SK-N-SH (cell line): ENCODE results near the gene SHKBP1.

ENCODE experiments used
- EP300 ChIP-seq, 2 experiments: IDR thresholded peaks; 2 replicates each; pipeline versions ENCODE4 v1.4.0 to v1.6.1; 2012; ENCODE audit warnings: borderline replicate concordance in 1 of 2, low read depth in 1 of 2, low read length in 1 of 2
- EZH2phosphoT487 ChIP-seq: fragments of 200-600 bp; sonication (generic); IDR thresholded peaks from 2 replicates; pipeline ENCODE4 v1.6.1; 2017; ENCODE audit warnings: low read depth, mixed run types, mild to moderate bottlenecking, antibody characterized with exemption, moderate library complexity, borderline replicate concordance
- FOXM1 ChIP-seq: IDR thresholded peaks from 2 replicates; pipeline ENCODE4 v1.4.0; 2012; ENCODE audit warnings: low read depth, mild to moderate bottlenecking
- MEF2A ChIP-seq: IDR thresholded peaks from 2 replicates; pipeline ENCODE4 v1.4.0; 2012; ENCODE audit warnings: low read depth, borderline replicate concordance
- POLR2AphosphoS5 ChIP-seq: IDR thresholded peaks from 2 replicates; pipeline ENCODE4 v1.6.1; 2012; ENCODE audit warnings: low read depth, low read length
- RCOR1 ChIP-seq: fragments of 150-350 bp; IDR thresholded peaks from 2 replicates; pipeline ENCODE4 v1.6.1; 2017; ENCODE audit warnings: antibody characterized with exemption, low read length
- RFX5 ChIP-seq: IDR thresholded peaks from 2 replicates; pipeline ENCODE4 v1.6.1; 2012; ENCODE audit warnings: mild to moderate bottlenecking, improper control_type of control experiment, low read length
- SIN3A ChIP-seq: IDR thresholded peaks from 2 replicates; pipeline ENCODE4 v1.6.1; 2012; ENCODE audit warnings: low read depth, mild to moderate bottlenecking, low read length, moderate library complexity, borderline replicate concordance
- TAF1 ChIP-seq: IDR thresholded peaks from 2 replicates; pipeline ENCODE4 v1.6.1; 2012; ENCODE audit warnings: low read depth, mild to moderate bottlenecking, low read length, moderate library complexity, borderline replicate concordance
- YY1 ChIP-seq: IDR thresholded peaks from 2 replicates; pipeline ENCODE4 v1.4.0; 2012; ENCODE audit warnings: low read depth, mild to moderate bottlenecking
- TF ChIP-seq, protein P1 (sequence below): fragments of 200-600 bp; sonication (generic); IDR thresholded peaks from 2 replicates; pipeline ENCODE4 v1.6.1; 2017; ENCODE audit warnings: antibody characterized with exemption, mild to moderate bottlenecking, moderate library complexity
- TF ChIP-seq, protein P2 (sequence below): fragments of 150-350 bp; IDR thresholded peaks from 2 replicates; pipeline ENCODE4 v1.6.1; 2017; ENCODE audit warnings: antibody characterized with exemption, low read length, low read depth, borderline replicate concordance

DNA sequence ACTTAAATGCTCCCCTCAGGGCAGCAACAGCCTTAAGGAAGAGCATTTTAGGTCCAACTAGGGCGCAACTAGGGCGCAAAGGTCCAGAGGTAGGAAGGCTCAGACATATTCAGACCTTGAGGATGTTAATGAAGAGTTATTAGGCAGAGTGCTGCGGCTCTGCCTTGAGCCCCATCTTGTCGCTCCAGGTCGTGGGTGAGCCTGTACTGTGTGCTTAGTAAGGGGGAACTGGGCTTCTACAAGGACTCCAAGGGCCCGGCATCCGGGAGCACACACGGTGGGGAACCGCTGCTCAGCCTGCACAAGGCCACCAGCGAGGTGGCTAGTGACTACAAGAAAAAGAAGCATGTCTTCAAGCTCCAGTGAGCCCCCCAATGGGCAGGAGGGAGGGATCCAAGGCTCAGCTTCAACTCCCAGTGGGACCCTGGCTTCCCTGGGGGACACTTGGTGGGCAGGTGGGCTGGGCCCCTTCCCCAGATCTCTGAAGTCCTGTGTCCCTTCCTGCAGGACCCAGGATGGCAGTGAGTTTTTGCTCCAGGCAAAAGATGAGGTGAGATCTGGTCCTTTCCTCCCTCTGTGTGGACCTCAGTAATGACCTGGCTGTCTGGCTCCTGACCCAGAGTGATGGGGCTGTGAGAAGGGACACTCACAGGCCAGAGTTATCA, 4.7 kb upstream of the SHKBP1 start:
- TF ChIP-seq POLR2AphosphoS5 (no peak), RFX5 (no peak), FOXM1 (no peak), EP300 (IDR thresholded peaks at IDR 0.05; ENCODE audit: borderline replicate concordance in 1 of 2, low read depth in 1 of 2, low read length in 1 of 2) (no peak), TAF1 (no peak), YY1 (no peak), SIN3A (no peak), EZH2phosphoT487 (no peak), RCOR1 (no peak), MEF2A (no peak)
- TF ChIP-seq, protein P1, sequence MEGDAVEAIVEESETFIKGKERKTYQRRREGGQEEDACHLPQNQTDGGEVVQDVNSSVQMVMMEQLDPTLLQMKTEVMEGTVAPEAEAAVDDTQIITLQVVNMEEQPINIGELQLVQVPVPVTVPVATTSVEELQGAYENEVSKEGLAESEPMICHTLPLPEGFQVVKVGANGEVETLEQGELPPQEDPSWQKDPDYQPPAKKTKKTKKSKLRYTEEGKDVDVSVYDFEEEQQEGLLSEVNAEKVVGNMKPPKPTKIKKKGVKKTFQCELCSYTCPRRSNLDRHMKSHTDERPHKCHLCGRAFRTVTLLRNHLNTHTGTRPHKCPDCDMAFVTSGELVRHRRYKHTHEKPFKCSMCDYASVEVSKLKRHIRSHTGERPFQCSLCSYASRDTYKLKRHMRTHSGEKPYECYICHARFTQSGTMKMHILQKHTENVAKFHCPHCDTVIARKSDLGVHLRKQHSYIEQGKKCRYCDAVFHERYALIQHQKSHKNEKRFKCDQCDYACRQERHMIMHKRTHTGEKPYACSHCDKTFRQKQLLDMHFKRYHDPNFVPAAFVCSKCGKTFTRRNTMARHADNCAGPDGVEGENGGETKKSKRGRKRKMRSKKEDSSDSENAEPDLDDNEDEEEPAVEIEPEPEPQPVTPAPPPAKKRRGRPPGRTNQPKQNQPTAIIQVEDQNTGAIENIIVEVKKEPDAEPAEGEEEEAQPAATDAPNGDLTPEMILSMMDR, result no peak
- TF ChIP-seq, protein P2, sequence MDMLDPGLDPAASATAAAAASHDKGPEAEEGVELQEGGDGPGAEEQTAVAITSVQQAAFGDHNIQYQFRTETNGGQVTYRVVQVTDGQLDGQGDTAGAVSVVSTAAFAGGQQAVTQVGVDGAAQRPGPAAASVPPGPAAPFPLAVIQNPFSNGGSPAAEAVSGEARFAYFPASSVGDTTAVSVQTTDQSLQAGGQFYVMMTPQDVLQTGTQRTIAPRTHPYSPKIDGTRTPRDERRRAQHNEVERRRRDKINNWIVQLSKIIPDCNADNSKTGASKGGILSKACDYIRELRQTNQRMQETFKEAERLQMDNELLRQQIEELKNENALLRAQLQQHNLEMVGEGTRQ, result no peak
